NCI-H146 treated with DMSO at 0.1 percent for 48 hours (cell line): ENCODE data around the gene RXRA.

Experiments
- DNase-seq: peaks from one replicate; lab custom pipeline; 2025; ENCODE audit not compliant: unreplicated experiment; lab: John Stamatoyannopoulos, UW

The RXRA gene

DNA sequence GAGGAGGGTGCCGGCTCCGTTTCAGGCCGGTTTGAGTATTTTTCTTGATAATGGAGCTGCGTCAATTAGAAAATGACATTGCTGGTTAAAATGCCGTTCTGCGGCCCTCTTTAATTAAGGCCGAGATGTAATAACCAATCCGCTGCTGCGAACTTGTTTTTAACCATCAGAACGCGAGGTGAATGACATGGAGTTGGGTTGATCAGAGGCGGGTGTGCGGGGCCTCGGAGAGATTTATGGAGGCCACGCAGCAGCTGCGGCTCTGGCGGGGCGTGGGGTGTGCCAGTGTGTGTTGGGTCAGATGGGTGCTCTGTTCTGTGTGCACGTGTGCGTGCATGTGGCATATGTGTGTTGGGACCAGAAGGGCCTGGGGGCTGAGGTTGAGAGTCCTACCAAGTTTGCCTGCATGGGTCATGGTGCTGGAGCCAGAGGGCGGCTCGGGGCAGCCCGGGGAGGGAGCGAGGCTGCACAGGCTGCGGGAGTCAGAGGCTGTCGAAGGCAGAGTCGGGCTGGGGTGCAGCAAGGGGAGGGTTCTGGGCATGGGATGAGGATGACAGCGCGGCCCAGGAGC is 25.4 kb downstream of the RXRA start:
- no peak for DNase-seq

DNA sequence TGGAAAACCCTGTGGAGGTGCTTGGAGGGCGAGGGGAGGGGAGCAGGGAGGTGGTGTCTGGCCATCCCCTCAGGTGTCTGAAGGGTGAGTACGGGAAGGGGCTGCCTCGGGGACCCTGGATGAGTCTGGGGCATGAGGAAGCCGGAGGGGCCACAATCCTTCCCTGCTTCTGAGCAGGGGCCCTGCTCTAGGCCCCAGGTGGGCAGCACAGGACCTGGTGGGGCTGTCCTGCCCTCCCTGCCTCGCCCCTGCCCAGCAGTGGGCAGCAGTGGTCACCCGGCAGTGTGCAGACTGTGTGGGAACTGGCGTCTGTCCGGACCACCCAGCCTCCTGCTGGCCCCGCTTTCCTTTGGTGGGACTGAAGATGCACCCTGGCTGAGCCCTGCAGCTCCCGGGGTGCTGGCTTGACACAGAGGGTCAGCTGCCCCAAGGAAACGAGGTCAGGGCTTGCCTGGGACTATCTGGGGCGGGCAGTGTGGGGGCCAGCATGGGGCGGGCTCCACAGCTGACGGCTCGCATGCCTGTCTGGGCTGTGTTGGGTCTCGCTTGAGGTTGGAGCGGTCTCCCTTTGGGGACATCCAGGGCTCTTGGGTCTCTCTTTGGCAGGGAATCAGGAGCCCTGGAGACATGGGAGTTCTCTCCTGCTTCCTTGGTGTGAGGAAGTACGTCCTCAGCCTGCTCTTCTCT is 26.1 kb downstream of the RXRA start:
- DNase-seq: no peak

- no peak for DNase-seq
Measured at GRCh38 chr9:134353539-134353938, 27.3 kb downstream of the RXRA start.

DNA sequence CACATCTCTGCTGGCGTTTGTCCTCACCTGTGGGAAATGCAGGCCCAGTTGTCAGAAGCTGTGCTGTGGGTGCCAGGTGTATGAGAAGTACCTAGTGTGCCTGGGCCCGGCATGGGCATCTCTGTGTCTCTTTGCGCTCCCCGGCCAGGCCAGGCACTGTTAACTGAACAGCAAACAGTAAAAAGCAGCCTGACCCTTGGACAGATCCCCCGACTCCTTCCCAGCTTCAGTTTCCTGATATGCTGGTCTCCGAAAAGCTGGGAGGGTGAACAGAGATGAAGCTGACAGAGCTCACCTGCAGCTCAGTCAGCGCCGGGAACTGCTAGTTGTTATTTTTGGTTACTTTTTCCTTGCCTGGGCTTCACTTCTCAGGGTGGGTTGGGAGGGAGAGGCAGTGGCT is 28.9 kb downstream of the RXRA start:
- no peak for DNase-seq

GRCh38 chr9:134355561-134356279 is 29.5 kb downstream of the RXRA start:
- no peak for DNase-seq

DNA sequence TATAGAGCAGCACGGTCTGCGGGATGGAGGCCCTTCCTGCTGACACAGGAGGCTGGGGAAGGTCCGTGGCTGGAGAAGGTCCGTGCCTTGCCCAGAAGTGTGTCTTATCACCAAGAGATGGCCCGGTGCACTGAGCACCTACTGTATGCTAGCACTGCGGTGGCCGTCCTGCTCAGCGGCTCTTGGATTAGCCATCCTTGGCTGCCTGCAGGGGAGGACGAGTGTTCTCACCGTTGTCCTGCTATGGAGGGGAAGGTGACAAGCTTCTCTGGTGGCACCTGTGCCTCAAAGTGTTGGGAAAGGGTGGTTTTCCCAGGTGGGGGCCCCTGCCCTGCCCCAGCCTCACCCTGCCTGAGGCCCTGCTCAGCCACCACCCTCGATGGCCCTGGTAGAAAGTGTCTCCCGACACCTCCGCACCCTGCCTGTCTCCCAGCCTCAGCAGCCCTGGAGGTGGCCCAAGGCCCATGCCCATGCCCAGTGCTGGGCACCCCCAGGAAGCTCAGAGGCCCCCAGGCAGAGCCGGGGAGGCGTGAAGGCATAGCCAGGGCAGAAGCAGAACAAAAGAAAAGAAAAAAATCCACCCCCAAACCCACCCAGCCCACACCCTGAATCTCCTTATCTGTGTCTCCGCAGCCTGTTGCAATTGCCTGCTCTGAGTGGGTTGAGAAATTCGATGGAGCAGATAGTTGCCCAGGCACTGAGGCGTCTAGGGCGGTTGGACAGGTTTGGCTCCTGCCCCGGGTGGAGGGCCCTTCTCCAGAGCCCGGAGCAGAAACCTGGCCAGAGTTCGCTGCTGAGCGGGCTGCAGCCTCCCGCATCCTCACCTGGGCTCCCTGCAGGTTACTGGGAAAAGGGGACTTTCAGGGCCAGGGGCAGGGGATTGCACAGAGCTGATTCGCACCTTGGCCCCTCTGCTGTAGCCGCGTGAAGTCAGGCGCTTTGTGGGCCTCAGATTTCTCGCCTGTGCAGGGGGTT is 30.5 kb downstream of the RXRA start:
- no peak for DNase-seq

- no peak for DNase-seq
Measured at GRCh38 chr9:134357631-134358025, 31.4 kb downstream of the RXRA start.

- DNase-seq: no peak
Measured at GRCh38 chr9:134358026-134358661, 31.9 kb downstream of the RXRA start.

DNA sequence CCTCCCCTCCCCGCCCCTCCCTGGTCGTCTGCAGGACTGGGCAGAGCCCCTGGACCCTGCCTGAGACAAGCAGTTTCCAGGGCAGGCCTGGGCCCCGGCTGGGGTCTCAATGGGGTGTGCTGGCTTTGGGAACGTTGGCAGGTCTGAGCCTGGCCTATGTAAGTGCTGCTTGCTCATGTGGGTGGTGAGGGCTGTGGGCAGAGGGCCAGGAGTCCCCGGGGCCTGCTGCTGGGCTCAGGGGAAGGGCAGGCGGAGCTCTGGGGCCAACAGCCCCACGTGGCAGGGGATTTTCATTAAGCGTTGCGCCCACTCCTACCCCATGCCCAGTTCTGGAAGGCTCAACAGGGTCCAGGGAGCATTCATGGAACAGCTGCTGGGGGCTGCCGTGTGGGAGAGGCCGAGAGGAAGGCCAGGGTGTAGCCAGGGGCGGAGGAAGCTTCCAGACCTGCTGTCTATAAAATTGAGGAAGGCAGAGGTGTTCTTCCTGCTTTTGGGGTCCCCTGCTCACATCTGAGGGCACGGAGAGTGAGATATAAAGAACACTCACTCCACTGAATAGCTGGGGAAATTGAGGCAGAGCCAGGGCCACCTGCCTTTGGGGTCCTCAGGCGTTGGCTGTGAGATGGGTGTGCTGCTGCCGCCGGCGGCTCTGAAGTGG is 32.5 kb downstream of the RXRA start:
- no peak for DNase-seq

DNA sequence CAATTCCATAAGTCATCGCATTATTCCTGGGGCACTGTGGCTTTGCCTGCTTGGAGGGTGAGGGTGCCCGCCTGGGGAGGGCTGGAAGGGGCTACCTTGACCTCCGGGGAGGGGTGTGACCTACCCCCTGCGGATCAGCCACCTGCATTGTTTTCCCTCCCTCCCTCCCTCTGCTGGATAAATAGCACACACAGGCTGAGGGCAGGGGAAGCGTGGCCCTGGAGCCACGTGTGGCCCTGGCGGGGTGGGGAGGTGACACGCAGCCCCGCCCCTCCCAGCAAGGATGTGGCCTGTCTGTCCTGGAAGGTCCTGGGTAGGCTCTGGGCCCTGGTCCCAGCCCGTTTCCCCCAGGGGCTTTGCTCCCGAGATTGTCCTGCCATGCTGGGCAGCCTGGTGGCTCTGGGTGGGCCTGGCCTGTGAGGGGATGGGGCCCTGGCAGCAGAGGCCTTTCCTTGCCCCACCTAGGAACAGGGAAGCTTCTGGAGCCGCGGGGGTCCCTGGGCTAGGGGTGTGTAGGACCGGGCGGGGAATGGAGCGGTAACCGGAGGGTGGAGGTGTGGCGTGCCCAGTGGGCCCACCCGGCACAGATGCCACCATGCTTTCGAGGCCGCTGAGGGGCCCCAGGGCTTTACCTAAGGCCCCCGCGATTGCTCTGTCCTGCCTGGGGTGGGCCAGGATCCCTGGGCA is 33.4 kb downstream of the RXRA start:
- DNase-seq: no peak

DNA sequence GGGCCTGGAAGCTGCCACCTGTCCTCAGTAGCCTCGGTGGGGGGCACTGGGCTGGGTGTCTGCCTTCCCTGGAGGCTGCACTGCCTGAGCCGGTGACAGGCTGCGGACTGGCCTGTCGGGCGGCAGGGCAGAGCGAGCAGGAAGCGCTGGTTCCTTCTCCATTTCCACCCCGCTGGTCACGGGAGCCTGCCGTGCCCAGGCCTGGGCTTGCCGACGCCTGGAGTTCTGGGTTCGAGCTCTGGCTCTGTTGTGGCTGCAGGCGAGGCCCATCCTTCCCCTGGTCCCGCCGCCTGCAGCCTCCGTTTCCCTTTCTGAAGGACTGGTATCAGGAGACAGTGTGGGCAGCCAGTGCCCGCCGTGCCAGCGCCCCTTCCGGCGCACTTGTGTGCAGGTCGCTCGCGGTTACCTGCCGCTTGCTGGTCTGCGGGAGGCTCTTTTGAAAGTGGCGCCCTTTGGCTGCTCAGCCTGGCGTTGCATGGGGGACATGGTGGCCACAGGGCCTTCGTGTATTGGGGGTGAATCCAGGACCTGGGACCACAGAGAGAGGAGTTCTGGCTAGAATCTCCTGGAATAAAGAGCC is 34.0 kb downstream of the RXRA start:
- no peak for DNase-seq

- no peak for DNase-seq
Measured at GRCh38 chr9:134360897-134361296, 34.6 kb downstream of the RXRA start.

- no peak for DNase-seq
Measured at GRCh38 chr9:134361426-134361825, 35.2 kb downstream of the RXRA start.

GRCh38 chr9:134361843-134362414 is 35.7 kb downstream of the RXRA start:
- DNase-seq: no peak

- DNase-seq: no peak
Measured at GRCh38 chr9:134363450-134363849, 37.2 kb downstream of the RXRA start.

- no peak for DNase-seq
Measured at GRCh38 chr9:134364391-134365114, 38.3 kb downstream of the RXRA start.

DNA sequence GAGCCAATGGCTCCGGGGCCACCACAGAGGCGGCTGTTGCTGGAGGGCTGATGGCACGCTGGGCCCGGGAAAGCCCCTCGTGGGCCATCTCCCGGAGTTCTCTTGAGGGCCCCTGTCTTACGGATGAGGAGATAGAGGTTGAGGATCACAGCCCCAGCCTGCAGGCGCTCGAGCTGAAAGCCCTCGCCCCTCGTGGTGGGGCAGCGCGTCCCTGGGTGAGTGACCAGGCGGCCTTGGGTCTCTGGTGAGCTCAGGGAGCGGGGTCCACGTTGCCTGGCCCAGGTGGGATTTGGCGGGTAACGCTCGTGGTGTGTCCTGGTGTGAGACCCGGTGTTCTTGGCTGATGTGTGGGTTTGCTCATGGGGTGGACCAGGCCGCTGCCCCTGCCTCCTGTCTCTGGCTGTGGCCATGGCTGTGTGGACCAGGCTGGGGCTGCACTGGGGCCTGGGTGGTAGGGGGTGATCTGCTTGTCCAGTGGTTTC is 38.9 kb downstream of the RXRA start:
- no peak for DNase-seq

DNA sequence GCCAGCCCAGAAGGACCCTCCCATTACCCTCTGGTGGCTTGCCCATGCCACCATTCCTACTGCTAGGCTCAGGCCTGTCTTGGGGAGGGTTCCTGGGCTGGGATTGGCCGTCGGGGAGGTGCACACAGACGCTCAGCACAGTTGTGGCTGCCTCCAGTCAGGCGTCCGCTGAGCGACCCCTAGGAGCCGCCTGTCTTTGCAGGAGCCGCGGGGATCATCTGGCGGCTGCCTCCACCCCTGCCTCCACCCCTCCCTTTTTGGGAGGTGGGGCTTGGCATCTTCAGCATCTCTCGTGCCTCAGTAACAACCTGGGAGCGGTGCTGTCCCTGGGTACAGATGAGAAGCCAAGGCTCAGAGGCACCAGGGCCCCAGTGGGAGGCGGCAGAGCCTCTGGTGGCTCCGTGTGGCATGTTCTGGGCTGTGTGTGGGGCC is 39.6 kb downstream of the RXRA start:
- DNase-seq: no peak
